Right lobe of liver (tissue), 6 donors: ENCODE measurements around the gene LGALS14. TPM values are rescaled to one million over a fixed set of nuclear protein-coding genes. Genes with fewer than 3 reads are reported as not detected.

Experiments
- ATAC-seq, 4 donors: fragments of 200-7000 bp; cut with Tn5 transposase; one replicate each; pipeline ENCODE4 v1.9.1; 2020; ENCODE audit warnings: mild to moderate bottlenecking in 4 of 4, moderate library complexity in 4 of 4
- DNase-seq, 3 donors: peaks; one replicate each; pipeline ENCODE4 v3.0.0-alpha.2; 2020
- H3K27ac ChIP-seq, 3 donors: fragments of 200-600 bp; one replicate each; pipeline ENCODE4 v1.8.0; 2022
- H3K27me3 ChIP-seq, 2 donors: fragments of 200-600 bp; one replicate each; pipeline ENCODE4 v1.8.0; 2022
- H3K36me3 ChIP-seq, 4 donors: fragments of 200-600 bp; sonication (generic) in 1 of 4; one replicate each; pipeline versions ENCODE4 v1.5.1 to v1.8.0; 2017 to 2022; ENCODE audit warnings: control low read depth in 1 of 4
- H3K4me1 ChIP-seq, 4 donors: fragments of 200-600 bp; sonication (generic) in 1 of 4; one replicate each; pipeline versions ENCODE4 v1.5.1 to v1.8.0; 2017 to 2022; ENCODE audit warnings: control low read depth in 1 of 4
- H3K4me3 ChIP-seq, 3 donors: fragments of 200-600 bp; one replicate each; pipeline ENCODE4 v1.8.0; 2022
- H3K9me3 ChIP-seq, 4 donors: fragments of 200-600 bp; sonication (generic) in 1 of 4; one replicate each; pipeline versions ENCODE4 v1.5.1 to v1.8.0; 2017 to 2022; ENCODE audit warnings: control low read depth in 1 of 4
- POLR2A ChIP-seq: fragments of 450-650 bp; IDR thresholded peaks from one replicate; pipeline ENCODE4 v1.6.1; 2017; ENCODE audit warnings: antibody characterized with exemption, mild to moderate bottlenecking
- WGBS: methylation state at CpG from one replicate; pipeline ENCODE4 v1.1.6; 2018; ENCODE audit warnings: low coverage, low lambda C conversion rate; ENCODE audit not compliant: insufficient coverage; ENCODE audit errors: missing lambda C conversion rate; 5-methylcytosine and 5-hydroxymethylcytosine counted together
- intact Hi-C, 2 donors: fragments of 100-400 bp; cut with DNase I; formaldehyde crosslinking; loops; one replicate each; pipeline versions ENCODE4 v1.11.2 to v1.14.1; 2022
- total RNA-seq, 6 experiments: library from RNA; depleted of rRNA in 2 of 6; stranded (reverse); fragments of >200 nt in 2 of 6; fragmentation: NEBNext Ultra II Directional in 3 of 6; extraction: Animal tissue kit (Norgen Biotek cat#: 25700) in 3 of 6; gene quantifications; one replicate each; pipeline versions ENCODE4 v1.1.0 to v1.2.4, GENCODE V29; 2016 to 2023
- TF ChIP-seq, protein P1 (sequence below), 4 donors: fragments of 200-600 bp in 3 of 4; fragments of 450-650 bp in 1 of 4; IDR thresholded peaks; one replicate each; pipeline versions ENCODE4 v1.5.1 to v1.8.0; 2016 to 2022; ENCODE audit warnings: antibody characterized with exemption in 4 of 4, mild to moderate bottlenecking in 2 of 4
- donor health status: DM: no; HTN: yes; CAD: no.
- donor health status: DM: no; HTN: no; CAD: no.
- donor health status: DM: no; HTN: no; CAD: no.
- donor health status: DM: no; HTN: yes; CAD: no.
- donor health status: DM: no; HTN: yes; CAD: no.

LGALS14 gene
- total RNA-seq, 6 experiments from 2014 or later = not detected

DNA sequence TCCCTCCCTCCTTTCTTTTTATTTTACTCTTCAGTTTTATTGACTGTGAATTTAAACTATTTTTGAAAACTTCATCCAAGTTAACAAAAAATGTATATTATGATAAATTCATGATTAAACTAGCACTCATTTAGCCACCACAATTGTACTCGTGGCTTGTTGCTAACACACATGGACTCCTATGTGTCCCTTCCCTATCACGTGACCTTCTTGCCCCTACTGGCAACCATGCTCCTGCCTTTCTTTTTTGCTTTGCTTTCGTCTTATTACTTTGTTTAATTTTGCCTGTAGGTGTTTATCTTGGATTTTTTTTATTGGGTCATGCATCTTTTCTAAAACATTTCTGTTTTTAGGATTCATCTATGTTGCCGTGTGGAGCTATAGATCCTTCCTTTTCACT, 25.3 kb downstream of the LGALS14 start:
- Histone ChIP-seq H3K36me3 (no peaks in the 10 kb centered on the region), H3K4me3 (no peak overlapping the region), H3K4me1 (no peaks in the 10 kb centered on the region), H3K9me3 (no peaks in the 10 kb centered on the region), H3K27ac (no peak overlapping the region), H3K27me3 (no peaks in the 10 kb centered on the region)
- no peak for ATAC-seq
- DNase-seq = no peak
- intact Hi-C loops = no loop called here
- TF ChIP-seq POLR2A = no peak
- TF ChIP-seq, protein P1, sequence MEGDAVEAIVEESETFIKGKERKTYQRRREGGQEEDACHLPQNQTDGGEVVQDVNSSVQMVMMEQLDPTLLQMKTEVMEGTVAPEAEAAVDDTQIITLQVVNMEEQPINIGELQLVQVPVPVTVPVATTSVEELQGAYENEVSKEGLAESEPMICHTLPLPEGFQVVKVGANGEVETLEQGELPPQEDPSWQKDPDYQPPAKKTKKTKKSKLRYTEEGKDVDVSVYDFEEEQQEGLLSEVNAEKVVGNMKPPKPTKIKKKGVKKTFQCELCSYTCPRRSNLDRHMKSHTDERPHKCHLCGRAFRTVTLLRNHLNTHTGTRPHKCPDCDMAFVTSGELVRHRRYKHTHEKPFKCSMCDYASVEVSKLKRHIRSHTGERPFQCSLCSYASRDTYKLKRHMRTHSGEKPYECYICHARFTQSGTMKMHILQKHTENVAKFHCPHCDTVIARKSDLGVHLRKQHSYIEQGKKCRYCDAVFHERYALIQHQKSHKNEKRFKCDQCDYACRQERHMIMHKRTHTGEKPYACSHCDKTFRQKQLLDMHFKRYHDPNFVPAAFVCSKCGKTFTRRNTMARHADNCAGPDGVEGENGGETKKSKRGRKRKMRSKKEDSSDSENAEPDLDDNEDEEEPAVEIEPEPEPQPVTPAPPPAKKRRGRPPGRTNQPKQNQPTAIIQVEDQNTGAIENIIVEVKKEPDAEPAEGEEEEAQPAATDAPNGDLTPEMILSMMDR (IDR thresholded peaks at IDR 0.05) = no peak
- WGBS = 49% methylated on average over 4 of the region's 4 CpGs

DNA sequence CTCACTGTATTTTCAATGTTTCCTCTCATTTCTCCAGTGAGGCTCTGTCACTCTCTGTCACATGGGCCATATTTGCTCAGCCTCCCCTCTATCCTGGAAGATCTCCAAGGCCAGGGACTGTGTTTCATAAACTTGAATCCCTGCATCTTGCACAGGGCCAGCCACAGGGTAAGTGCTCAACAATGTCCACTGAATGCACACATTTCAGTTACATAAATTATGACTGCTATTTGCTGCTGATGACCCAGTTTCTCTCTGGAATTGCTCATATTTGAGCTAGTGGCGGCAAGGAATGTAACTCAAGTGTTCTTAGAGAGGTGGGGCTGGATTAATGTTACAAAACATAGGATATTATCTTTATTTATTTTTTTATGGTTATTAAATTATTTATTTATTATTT, 27.4 kb downstream of the LGALS14 start:
- no peak overlapping the region for H3K4me3 ChIP-seq
- DNase-seq = no peak
- peak in 1 of 4 donors; percentile 40 for ATAC-seq
- WGBS = 100% methylated on average over 1 of the region's 1 CpG
- intact Hi-C loops = no loop called here
- no peaks in the 10 kb centered on the region for H3K4me1 ChIP-seq
- H3K27ac ChIP-seq = no peak overlapping the region
- TF ChIP-seq, protein P1 (IDR thresholded peaks at IDR 0.05) = no peak
- TF ChIP-seq POLR2A = no peak
- no peaks in the 10 kb centered on the region for H3K27me3 ChIP-seq
- no peaks in the 10 kb centered on the region for H3K36me3 ChIP-seq
- no peaks in the 10 kb centered on the region for H3K9me3 ChIP-seq

DNA sequence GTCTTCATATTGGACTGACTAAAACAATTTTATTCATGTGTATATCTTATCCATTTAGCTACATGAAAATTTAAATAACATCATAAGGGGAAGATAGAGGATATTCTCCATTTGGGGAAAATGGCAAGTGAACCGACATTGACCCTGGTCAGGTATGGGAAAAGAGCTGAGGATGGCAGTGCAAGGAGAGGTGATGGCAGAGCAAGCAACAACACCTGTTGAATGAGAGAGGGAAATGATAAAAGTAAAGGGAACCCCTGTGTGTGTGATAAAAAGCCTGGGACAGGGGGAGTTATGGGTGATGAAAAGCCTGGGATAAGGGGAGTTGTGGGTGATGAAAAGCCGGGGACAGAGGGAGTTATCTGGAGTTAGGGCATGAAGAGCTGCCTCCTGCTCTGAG, 29.6 kb downstream of the LGALS14 start:
- TF ChIP-seq, protein P1 (IDR thresholded peaks at IDR 0.05) = no peak
- no peak for TF ChIP-seq POLR2A
- intact Hi-C loops = no loop called here
- Histone ChIP-seq H3K4me3 (no peak overlapping the region), H3K4me1 (no peaks in the 10 kb centered on the region), H3K27me3 (no peaks in the 10 kb centered on the region), H3K36me3 (no peaks in the 10 kb centered on the region), H3K9me3 (no peaks in the 10 kb centered on the region), H3K27ac (no peak overlapping the region)
- ATAC-seq = no peak
- whole genome bisulfite sequencing = 59% methylated on average over 2 of the region's 2 CpGs
- no peak for DNase-seq

DNA sequence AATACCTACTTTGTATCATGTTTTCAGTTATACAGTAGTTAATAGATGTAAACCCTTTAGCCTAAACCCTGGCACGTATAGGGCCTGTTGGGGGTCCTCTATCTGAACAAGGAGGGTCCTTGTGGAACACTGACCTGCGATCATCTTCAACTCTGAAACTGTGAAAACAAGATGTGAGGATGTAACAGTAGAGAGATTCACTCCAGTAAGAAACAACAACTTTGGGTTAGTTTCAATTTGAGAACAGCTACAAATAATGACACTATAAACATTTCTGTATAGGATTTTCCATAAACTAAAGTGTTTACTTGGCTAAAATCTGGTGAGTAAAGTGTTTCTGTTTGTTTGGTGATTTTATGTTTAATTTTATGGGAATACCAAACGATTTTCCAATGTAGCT, 31.4 kb downstream of the LGALS14 start:
- TF ChIP-seq, protein P1 (IDR thresholded peaks at IDR 0.05) = no peak
- no peak for TF ChIP-seq POLR2A
- Histone ChIP-seq H3K4me3 (no peak overlapping the region), H3K9me3 (no peaks in the 10 kb centered on the region), H3K27ac (no peak overlapping the region), H3K27me3 (no peaks in the 10 kb centered on the region), H3K36me3 (no peaks in the 10 kb centered on the region), H3K4me1 (no peaks in the 10 kb centered on the region)
- WGBS = 38% methylated on average over 3 of the region's 3 CpGs
- no peak for DNase-seq
- ATAC-seq = no peak
- intact Hi-C loops = no loop called here

DNA sequence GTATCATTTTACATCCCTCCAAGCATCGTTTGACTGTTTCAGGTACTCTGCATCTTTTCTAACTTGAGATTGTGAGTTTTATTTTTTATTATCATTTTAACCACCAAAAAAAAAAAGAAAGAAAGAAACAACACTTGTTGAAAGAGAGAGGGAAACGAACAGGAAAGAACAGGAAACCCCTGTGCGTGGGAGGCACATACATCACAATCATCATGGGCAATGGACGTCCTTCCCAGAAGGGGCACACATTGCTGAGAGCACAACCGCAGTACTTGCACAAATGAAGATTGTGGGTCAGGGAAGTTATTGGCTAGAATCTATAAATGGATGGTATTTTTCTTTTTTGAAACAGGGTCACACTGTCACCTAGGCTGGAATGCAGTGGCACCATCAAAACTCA, 31.8 kb downstream of the LGALS14 start:
- no peaks in the 10 kb centered on the region for H3K9me3 ChIP-seq
- no peak overlapping the region for H3K4me3 ChIP-seq
- H3K27me3 ChIP-seq = no peaks in the 10 kb centered on the region
- DNase-seq = no peak
- H3K4me1 ChIP-seq = no peaks in the 10 kb centered on the region
- no peaks in the 10 kb centered on the region for H3K36me3 ChIP-seq
- H3K27ac ChIP-seq = no peak overlapping the region
- intact Hi-C loops = no loop called here
- TF ChIP-seq, protein P1 (IDR thresholded peaks at IDR 0.05) = no peak
- no peak for ATAC-seq
- WGBS = 53% methylated on average over 5 of the region's 5 CpGs
